Activated T-cell treated with anti-CD3 and anti-CD28 coated beads, Interleukin-2, amount 50 U/mL, for 24 hours (primary cell): ENCODE results near the gene MEF2A.

Source experiments
- DNase-seq: peaks from one replicate; pipeline ENCODE4 v3.0.0-alpha.2; 2020
- H3K27ac Mint-ChIP-seq: 2 replicates; pipeline ENCODE4 v1.8.0; 2020; ENCODE audit warnings: mild to moderate bottlenecking, mixed read lengths
- H3K27me3 Mint-ChIP-seq: 2 replicates; pipeline ENCODE4 v1.8.0; 2020; ENCODE audit warnings: mixed read lengths
- H3K36me3 Mint-ChIP-seq: 2 replicates; pipeline ENCODE4 v1.8.0; 2020; ENCODE audit warnings: low read depth, mixed read lengths
- H3K4me1 Mint-ChIP-seq: 2 replicates; pipeline ENCODE4 v1.8.0; 2020; ENCODE audit warnings: low read depth, mixed read lengths
- H3K4me3 Mint-ChIP-seq: 2 replicates; pipeline ENCODE4 v1.8.0; 2020; ENCODE audit warnings: mild to moderate bottlenecking, moderate library complexity, mixed read lengths
- H3K9me3 Mint-ChIP-seq: 2 replicates; pipeline ENCODE4 v1.8.0; 2020; ENCODE audit warnings: mixed read lengths

Gene MEF2A

DNA sequence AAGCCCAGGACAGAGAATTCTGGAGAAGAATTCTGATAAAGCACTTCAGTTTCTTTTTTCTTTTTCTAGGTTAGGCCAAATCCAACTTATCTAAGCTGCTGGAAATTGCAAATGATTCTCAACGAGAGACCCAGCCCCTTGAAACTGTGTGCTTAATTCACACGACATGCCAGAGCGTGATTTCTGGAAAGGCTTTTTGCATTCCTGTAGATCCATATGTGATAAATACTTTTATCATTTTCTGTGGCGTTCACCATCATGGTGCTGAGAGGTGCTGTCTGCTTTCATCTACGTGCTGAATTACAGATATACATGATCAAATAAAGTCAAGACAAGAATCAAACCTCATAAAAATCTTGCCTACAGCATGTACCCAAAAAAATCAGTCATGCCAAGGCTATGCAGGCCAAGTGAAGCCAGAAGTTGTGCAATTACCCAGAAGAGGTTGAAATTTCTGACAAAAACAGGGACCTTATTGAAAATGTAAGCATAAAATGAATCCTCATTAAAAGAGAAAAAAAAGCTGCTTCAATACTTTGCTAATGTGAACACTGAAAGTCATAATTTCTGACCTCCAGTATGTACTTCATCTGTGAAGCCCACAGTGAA, 10.8 kb upstream of the MEF2A start:
- peaks cover 6% of the 10 kb centered on the region for H3K4me1 Mint-ChIP-seq
- no peak overlapping the region for H3K27ac Mint-ChIP-seq
- H3K4me3 Mint-ChIP-seq = no peak overlapping the region
- no peaks in the 10 kb centered on the region for H3K9me3 Mint-ChIP-seq
- no peak for DNase-seq
- H3K36me3 Mint-ChIP-seq = no peaks in the 10 kb centered on the region
- H3K27me3 Mint-ChIP-seq = no peaks in the 10 kb centered on the region

GRCh38 chr15:99556011-99556410, 9.8 kb upstream of the MEF2A start:
- no peak for DNase-seq
- no peak overlapping the region for H3K27ac Mint-ChIP-seq
- no peaks in the 10 kb centered on the region for H3K4me1 Mint-ChIP-seq
- no peaks in the 10 kb centered on the region for H3K27me3 Mint-ChIP-seq
- H3K36me3 Mint-ChIP-seq = no peaks in the 10 kb centered on the region
- no peak overlapping the region for H3K4me3 Mint-ChIP-seq
- H3K9me3 Mint-ChIP-seq = no peaks in the 10 kb centered on the region

GRCh38 chr15:99556578-99556977, 9.2 kb upstream of the MEF2A start:
- H3K27me3 Mint-ChIP-seq = no peaks in the 10 kb centered on the region
- no peaks in the 10 kb centered on the region for H3K4me1 Mint-ChIP-seq
- no peak overlapping the region for H3K4me3 Mint-ChIP-seq
- DNase-seq = no peak
- no peaks in the 10 kb centered on the region for H3K9me3 Mint-ChIP-seq
- no peak overlapping the region for H3K27ac Mint-ChIP-seq
- H3K36me3 Mint-ChIP-seq = no peaks in the 10 kb centered on the region

- DNase-seq = no peak
- peaks cover 4% of the 10 kb centered on the region for H3K4me1 Mint-ChIP-seq
- no peak overlapping the region for H3K4me3 Mint-ChIP-seq
- H3K27ac Mint-ChIP-seq = no peak overlapping the region
- no peaks in the 10 kb centered on the region for H3K9me3 Mint-ChIP-seq
- H3K36me3 Mint-ChIP-seq = no peaks in the 10 kb centered on the region
- H3K27me3 Mint-ChIP-seq = no peaks in the 10 kb centered on the region
Observed at GRCh38 chr15:99558084-99558483, 7.7 kb upstream of the MEF2A start.

DNA sequence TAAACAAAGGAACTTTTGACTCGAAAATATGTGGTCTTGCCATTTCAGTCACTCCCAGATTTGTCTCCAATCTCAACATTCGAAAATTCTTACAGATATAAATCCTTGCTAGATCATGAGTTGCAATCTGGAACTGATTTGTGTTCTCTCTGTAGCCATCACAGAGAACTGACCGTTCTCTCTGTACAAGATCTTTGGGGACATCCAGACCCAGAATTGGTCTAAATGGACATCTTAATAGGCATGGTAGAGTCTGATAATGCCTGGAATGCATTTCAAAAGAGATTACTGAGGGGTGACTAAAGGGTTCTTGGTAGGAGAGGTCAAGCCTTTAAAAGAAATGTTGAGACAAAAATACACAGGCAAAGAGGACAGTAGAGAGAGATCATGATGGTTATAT, 7.2 kb upstream of the MEF2A start:
- no peaks in the 10 kb centered on the region for H3K36me3 Mint-ChIP-seq
- H3K4me3 Mint-ChIP-seq = no peak overlapping the region

DNA sequence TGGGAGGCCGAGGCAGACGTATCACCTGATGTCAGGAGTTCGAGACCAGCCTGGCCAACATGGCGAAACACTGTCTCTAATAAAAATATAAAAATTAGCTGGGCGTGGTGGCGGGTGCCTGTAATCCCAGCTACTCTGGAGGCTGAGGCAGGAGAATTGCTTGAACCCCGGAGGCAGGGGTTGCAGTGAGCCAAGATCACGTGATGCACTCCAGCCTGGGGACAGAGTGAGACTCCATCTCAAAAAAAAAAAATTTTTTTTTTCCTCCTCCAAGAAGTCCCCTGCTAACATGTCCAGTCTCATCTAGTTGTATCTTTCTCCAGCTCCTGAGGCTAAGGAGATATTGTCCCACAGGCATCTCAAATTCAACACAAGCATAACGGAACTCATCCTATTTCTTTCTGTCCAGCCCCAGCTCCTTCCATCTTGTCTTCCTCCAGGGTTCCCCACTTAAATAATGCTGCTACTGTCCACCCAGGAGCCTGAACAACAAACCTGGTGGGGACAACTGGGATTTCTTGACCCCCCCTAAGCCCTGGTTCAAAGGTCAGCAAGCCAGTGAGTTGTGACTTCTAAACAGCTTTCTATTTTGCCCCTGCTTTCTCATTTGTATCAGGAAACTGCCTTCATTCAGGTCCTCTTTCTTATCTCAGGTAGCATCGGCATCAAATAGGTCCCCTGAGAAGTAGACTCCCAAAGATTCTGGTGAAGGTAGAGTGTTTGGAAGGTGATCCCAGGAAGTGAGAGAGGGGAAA, 4.1 kb upstream of the MEF2A start:
- no peak for DNase-seq
- Mint-ChIP-seq H3K27me3 (no peaks in the 10 kb centered on the region), H3K4me1 (peaks cover 17% of the 10 kb centered on the region), H3K4me3 (no peak overlapping the region), H3K9me3 (no peaks in the 10 kb centered on the region), H3K27ac (no peak overlapping the region), H3K36me3 (peaks cover 5% of the 10 kb centered on the region)

More for the DNA sequence above, 7.2 kb upstream of the MEF2A start:
- no peak for DNase-seq
- no peaks in the 10 kb centered on the region for H3K9me3 Mint-ChIP-seq
- peaks cover 5% of the 10 kb centered on the region for H3K4me1 Mint-ChIP-seq
- H3K27ac Mint-ChIP-seq = no peak overlapping the region
- no peaks in the 10 kb centered on the region for H3K27me3 Mint-ChIP-seq

GRCh38 chr15:99562238-99562637, 3.5 kb upstream of the MEF2A start:
- no peaks in the 10 kb centered on the region for H3K9me3 Mint-ChIP-seq
- H3K27me3 Mint-ChIP-seq = no peaks in the 10 kb centered on the region
- H3K4me3 Mint-ChIP-seq = no peak overlapping the region
- H3K27ac Mint-ChIP-seq = no peak overlapping the region
- H3K36me3 Mint-ChIP-seq = peaks cover 9% of the 10 kb centered on the region
- peaks cover 20% of the 10 kb centered on the region for H3K4me1 Mint-ChIP-seq
- DNase-seq = no peak

DNA sequence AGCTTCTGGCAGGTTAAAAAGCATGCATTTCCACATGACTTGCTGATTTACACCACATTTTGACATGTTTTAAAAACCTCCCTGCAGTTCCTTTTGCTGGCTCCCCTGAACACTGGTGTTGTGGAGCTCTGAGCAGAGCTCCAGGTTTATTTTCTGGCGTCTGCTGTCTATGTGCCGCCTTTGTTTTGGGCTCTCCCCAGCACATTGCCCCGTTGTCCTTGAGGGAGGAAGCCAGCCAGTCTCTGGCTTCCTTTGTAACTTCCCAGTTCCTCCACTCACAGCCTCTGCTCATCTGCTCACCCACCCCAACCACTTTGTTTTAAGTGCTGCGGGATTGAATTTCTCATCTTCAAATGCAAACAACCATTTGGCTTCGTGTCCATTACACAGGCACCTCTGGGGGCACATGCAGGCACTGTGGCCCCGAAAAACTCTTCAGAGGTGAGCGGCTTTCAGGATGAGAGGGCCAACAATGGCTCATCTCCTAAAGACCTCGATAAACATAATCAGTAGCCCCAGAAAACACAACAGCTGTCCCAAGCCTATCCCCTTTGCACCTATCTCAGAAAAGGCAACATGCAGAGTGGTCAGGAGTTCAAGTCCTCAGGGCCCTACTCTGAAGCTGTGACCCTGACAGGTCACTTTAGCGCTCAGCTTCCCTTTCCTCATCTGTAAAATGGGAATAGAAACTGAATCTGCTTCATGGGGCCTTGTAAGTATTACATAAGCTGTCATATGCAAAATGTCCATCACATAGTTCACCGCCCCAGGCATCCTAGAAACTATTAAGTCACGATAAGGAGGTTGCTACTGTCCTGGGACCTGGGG, 1.3 kb upstream of the MEF2A start:
- H3K4me3 Mint-ChIP-seq = peak overlapping the region; percentile 60
- H3K36me3 Mint-ChIP-seq = peaks cover 9% of the 10 kb centered on the region
- H3K4me1 Mint-ChIP-seq = peaks cover 38% of the 10 kb centered on the region
- DNase-seq = no peak
- H3K9me3 Mint-ChIP-seq = no peaks in the 10 kb centered on the region
- H3K27ac Mint-ChIP-seq = peak overlapping the region; percentile 75
- no peaks in the 10 kb centered on the region for H3K27me3 Mint-ChIP-seq

DNA sequence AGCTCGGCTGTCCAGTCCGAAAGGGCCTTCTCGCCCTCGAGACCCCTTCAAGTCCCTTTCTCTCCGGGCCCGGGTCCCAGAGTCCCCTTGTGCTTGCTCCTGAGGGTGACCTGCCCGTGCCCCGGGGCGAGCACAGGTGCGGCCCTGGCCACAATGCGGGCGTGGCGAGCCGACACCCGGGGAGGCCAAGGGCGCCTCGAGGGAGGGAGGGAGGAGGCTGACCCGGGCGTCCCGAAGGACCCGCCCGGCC, 810 bp upstream of the MEF2A start:
- peak overlapping the region; percentile 75 for H3K27ac Mint-ChIP-seq
- peaks cover 39% of the 10 kb centered on the region for H3K4me1 Mint-ChIP-seq
- peak overlapping the region; percentile 60 for H3K4me3 Mint-ChIP-seq
- H3K36me3 Mint-ChIP-seq = peaks cover 9% of the 10 kb centered on the region
- DNase-seq = no peak
- H3K9me3 Mint-ChIP-seq = no peaks in the 10 kb centered on the region
- no peaks in the 10 kb centered on the region for H3K27me3 Mint-ChIP-seq

- Mint-ChIP-seq H3K27me3 (no peaks in the 10 kb centered on the region), H3K9me3 (no peaks in the 10 kb centered on the region), H3K4me1 (peaks cover 50% of the 10 kb centered on the region), H3K27ac (peak overlapping the region; percentile 93), H3K36me3 (peaks cover 9% of the 10 kb centered on the region), H3K4me3 (peak overlapping the region; percentile 94)
- DNase-seq = peak; percentile 57
Observed at GRCh38 chr15:99566157-99566897, 543 bp downstream of the MEF2A start.

- H3K27me3 Mint-ChIP-seq = no peaks in the 10 kb centered on the region
Observed at GRCh38 chr15:99568625-99569352, 3.0 kb downstream of the MEF2A start.

GRCh38 chr15:99571299-99571698, 5.5 kb downstream of the MEF2A start:
- Mint-ChIP-seq H3K27ac (no peak overlapping the region), H3K4me3 (no peak overlapping the region), H3K4me1 (peaks cover 68% of the 10 kb centered on the region)

More at GRCh38 chr15:99568625-99569352, 3.0 kb downstream of the MEF2A start:
- H3K4me1 Mint-ChIP-seq = peaks cover 61% of the 10 kb centered on the region
- H3K4me3 Mint-ChIP-seq = no peak overlapping the region
- H3K36me3 Mint-ChIP-seq = peaks cover 9% of the 10 kb centered on the region
- DNase-seq = no peak
- H3K27ac Mint-ChIP-seq = no peak overlapping the region
- no peaks in the 10 kb centered on the region for H3K9me3 Mint-ChIP-seq

DNA sequence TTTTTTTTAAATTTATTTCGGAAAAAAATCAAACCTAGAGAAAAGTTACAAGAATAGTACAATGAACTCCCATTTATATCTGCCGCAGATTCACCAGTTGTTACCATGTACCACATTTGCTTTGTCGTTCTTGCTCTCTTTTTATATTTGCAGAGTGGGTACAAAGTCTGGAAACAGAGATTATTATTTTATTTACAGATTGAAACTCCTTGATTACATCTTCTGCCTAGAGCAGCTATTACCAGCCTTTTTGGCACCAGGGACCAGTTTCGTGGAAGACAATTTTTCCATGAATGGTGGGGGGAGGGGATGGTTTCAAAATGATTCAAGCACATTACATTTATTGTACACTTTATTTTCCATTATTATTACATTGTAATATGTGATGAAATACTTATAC, 8.3 kb downstream of the MEF2A start:
- H3K4me1 Mint-ChIP-seq = peaks cover 70% of the 10 kb centered on the region
- no peak overlapping the region for H3K4me3 Mint-ChIP-seq
- no peaks in the 10 kb centered on the region for H3K27me3 Mint-ChIP-seq
- peaks cover 4% of the 10 kb centered on the region for H3K36me3 Mint-ChIP-seq
- H3K9me3 Mint-ChIP-seq = no peaks in the 10 kb centered on the region
- DNase-seq = no peak
- no peak overlapping the region for H3K27ac Mint-ChIP-seq

More at GRCh38 chr15:99571299-99571698, 5.5 kb downstream of the MEF2A start:
- Mint-ChIP-seq H3K36me3 (peaks cover 10% of the 10 kb centered on the region), H3K27me3 (no peaks in the 10 kb centered on the region), H3K9me3 (no peaks in the 10 kb centered on the region)
- no peak for DNase-seq

GRCh38 chr15:99574502-99574901, 8.7 kb downstream of the MEF2A start:
- H3K27me3 Mint-ChIP-seq = no peaks in the 10 kb centered on the region
- peaks cover 4% of the 10 kb centered on the region for H3K36me3 Mint-ChIP-seq
- H3K9me3 Mint-ChIP-seq = no peaks in the 10 kb centered on the region
- H3K4me3 Mint-ChIP-seq = no peak overlapping the region
- no peak overlapping the region for H3K27ac Mint-ChIP-seq
- DNase-seq = no peak
- peaks cover 70% of the 10 kb centered on the region for H3K4me1 Mint-ChIP-seq
